Cortex of kidney (tissue), 1 donor: ENCODE results near the gene STX12.
"Not testable (repeated sequence)": the region's sequence is repeated elsewhere in the genome, so short reads cannot be mapped to it uniquely, and the experiment has no call there.

ENCODE experiments used
- DNase-seq: peaks from one replicate; lab custom pipeline; 2025; lab: John Stamatoyannopoulos, UW

Gene STX12

GRCh38 chr1:27868932-27869718 is 96.1 kb downstream of the STX12 start:
- no peak for DNase-seq

DNA sequence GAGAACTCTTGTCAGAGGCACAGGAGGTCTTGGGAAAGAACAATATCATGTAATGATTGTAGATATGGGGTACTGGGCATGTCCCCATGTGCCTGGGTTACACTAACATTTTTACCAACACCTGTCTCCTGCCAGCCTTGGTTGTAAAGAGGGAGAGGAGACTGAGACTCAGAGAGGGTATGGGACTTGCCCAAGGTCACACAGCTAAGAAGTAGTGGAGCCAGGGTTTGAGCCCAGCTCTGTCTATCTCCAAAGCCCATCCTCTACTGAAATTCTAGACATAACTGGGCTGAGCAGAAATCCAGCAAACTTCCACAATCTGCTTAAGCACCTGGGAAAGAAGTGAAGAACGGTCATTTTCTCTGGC is 96.7 kb downstream of the STX12 start:
- no peak for DNase-seq

- not testable (repeated sequence) for DNase-seq
These were observed 98.1 kb downstream of the STX12 start for GRCh38 chr1:27871076-27871475.

- no peak for DNase-seq
These were observed 99.2 kb downstream of the STX12 start, which contains the start of gene THEMIS2 for GRCh38 chr1:27872059-27872801. THEMIS2 (plus strand) TSS chr1:27872544; CDS start chr1:27872572, 28 bp downstream.

- no peak for DNase-seq
These were observed 100.0 kb downstream of the STX12 start for GRCh38 chr1:27872802-27873551.

DNA sequence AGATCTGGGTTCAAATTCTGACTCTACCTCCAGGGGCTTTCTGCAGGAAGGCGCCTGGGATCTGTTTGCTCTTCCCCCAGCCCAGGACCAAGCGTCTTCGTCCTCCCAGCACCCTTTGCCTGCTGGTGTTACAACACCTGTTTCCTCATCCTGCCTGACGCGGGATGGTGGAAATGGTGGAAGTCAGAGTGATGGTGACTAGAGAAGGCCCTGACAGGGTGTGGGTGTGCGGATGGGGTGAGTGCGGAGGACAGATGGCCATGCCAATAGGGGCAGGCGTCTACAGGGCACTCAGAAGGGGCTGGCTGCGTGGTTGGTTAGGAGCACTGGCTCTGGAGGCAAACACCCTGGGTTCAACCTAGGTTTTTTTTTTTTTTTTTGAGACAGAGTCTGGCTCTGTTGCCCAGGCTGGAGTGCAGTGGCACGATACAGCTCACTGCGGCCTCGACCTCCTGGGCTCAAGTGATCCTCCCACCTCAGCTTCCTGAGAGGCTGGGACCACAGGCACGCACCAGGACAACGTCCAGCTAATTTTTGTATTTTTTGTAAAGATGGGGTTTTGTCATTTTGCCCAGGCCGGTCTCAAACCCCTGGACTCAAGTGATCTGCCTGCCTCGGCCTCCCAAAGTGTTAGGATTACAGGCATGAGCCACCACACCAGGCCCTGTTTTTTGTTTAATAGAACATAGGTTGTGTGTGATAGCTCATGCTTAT is 100.8 kb downstream of the STX12 start:
- no peak for DNase-seq
